ENCODE results near the gene NCOR2.
A peak's percentile ranks its signal among the peaks of the same experiment; 100 is the strongest.

The NCOR2 gene

DNA sequence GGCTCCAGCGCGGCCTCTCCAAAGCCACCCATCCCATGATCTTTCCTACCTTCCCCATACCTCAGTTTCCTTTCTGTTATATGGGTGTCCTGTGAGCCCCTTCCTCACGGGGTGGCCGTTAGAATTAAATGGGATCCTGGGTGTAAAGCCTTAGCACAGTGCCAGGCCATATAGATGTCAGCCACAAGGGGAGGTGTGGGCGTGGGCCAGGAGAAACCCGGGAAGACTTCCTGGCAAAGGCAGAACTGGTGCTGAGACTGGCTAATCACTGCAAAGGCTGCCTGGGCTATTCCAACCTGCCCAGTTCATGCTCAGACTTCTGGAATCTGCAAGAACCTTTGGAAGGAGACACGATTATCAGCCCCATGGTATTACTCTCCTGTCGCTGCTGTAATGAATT lies 11.0 kb upstream of the NCOR2 start:
- no peak for FAIRE-seq
- no peak for DNase-seq (ENCODE audit: insufficient read length, low spot score)

DNA sequence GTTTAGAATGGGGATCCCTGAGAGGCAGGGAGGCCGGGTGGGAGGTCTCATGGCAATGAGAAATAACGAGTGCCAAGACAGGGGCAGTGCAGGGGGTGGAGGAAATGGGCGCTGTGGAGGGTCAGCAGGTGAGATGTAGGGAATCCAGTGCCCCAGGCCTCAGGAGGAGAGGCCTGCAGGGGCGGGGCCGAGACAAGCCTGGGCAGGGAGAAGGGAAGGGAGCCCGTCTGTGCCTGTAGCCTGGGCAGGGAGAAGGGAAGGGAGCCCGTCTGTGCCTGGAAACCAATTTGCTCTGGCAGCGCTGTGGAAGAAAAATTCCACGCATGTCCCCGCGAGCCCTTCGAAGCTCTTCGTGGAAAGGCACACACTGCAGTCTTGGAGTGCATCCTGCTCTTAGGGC lies 10.6 kb upstream of the NCOR2 start:
- no peak for DNase-seq (ENCODE audit: insufficient read length, low spot score)
- FAIRE-seq, result no peak

DNA sequence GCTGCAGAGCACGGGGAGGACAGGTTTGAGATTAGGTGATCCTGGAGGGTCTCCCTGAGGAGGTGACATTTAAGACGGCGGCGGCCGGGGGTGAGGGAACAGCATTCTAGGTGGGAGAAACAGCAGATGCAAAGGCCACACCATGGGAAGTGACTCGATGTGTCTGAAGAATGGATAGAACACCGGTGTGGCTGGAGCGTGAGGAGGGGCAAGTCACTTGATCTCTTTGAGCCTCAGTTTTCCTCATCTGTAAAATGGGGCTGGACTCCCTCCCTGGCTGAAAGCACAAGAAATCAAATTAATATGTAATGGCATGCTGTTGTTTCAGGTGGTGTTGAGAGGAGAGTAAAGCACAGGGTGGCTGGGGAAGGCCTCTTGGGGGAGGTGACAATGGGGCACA lies 10.0 kb upstream of the NCOR2 start:
- FAIRE-seq, result no peak
- DNase-seq (ENCODE audit: insufficient read length, low spot score), result no peak

DNA sequence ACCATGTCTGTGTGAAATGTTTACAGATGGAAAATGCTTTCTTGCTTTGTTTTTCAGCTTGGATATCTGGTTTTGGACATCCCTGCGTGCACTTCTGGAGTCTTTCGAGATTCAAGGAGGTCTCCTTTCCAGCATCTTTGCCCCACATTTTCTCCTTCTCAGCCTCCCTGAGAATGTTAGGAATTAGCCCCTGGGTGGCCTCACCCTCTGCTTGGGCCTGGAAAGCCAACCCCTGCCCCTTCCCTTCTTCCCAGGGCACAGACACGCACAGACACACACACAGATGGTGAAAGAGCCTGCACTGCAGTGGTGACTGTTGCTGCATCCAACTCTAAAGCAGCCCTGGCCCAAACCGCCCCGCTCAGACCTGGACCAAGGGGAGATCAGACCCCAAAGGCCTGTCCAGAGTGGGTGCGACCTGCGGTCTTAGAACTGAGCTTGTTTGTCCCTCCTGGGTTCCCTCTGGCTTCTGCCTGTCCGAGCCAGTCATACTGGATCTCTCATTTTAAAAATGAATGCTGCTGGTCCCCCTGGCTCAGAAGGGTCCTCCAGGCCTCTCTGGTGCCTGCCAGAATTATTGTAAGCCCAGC lies 8.7 kb upstream of the NCOR2 start:
- FAIRE-seq, result no peak
- no peak for DNase-seq (ENCODE audit: insufficient read length, low spot score)

DNA sequence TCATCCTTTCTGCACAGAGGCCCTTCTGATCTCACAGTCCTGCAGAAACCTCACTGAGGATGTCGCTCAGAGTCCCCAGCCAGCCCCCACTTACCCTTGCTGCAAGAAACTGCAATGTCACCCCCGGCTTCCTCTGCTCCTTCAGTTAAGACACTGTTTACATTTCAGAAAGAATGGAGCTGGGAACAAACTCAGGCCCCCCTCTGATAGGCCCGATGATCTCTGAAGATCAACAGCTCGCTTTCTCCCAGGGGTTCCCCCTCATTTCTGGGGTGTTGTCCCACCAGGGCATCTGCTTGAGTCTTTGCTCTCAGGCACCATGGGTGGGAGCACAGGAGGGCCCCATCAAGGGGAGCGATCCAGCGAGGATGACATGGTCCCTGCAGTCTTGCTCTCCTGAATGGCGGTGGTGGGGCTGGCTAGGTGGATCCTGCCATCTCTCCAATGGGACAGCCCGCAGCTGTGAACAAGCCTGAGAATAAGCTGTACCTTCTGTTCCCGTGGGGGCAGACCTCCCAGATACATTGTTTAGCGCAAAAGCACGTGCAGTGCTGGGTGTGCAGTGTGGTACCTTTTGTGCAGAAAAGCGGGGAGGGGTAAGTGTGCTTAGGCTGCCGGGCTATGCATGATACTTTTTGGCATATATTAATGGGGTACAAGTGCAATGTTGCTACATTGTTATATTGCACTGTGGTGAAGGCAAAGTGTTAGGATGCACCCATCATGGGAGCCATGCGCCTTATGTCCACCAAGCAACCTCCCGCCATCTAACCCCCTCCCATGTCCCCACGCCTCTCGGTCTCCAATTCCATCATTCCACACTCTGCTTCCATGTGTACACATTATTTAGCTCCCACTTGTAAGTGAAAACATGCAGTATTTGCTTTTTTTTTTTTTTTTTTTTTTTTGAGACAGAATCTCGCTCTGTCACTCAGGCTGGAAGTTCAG lies 6.7 kb upstream of the NCOR2 start:
- FAIRE-seq (no peak), DNase-seq (ENCODE audit: insufficient read length, low spot score) (no peak)

DNA sequence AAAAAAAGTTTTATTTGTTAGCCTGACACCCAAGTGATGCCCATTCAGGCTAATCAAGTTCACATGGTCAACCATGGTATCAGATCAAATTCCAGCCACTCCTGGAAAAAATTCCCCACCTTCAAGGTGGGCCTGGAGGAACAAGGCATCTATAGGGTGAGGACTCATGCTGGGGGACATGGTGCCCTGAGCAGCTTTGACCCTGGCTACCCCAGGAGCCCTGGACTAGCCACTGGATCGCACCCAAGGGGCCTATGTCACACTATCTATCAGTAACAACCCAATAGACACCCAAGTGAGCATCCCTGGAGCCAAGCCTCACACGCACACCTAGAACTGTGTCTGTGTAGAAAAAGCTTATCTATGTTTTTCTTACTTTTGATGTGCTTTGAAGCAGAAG lies 4.1 kb upstream of the NCOR2 start:
- DNase-seq (ENCODE audit: insufficient read length, low spot score) (no peak), FAIRE-seq (no peak)

DNA sequence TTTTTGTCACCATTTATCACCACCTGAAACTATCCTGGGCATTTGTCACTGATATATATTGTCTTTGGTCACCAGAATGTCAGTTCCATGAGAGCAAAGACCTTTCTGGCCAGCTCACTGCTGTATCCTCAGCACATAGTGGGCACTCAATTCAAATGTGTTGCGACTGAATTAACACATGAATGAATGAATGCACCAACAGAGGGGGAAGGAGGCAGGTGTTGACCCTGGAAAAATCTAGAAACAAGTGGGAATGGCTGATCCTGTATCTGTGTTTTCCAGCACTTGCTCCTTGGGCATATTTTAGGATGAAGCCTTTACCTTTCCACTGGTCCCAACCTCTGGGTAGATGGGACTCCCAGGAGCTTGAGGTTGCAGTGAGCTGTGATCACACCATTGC lies 3.4 kb upstream of the NCOR2 start:
- no peak for FAIRE-seq
- DNase-seq (ENCODE audit: insufficient read length, low spot score), result no peak

DNA sequence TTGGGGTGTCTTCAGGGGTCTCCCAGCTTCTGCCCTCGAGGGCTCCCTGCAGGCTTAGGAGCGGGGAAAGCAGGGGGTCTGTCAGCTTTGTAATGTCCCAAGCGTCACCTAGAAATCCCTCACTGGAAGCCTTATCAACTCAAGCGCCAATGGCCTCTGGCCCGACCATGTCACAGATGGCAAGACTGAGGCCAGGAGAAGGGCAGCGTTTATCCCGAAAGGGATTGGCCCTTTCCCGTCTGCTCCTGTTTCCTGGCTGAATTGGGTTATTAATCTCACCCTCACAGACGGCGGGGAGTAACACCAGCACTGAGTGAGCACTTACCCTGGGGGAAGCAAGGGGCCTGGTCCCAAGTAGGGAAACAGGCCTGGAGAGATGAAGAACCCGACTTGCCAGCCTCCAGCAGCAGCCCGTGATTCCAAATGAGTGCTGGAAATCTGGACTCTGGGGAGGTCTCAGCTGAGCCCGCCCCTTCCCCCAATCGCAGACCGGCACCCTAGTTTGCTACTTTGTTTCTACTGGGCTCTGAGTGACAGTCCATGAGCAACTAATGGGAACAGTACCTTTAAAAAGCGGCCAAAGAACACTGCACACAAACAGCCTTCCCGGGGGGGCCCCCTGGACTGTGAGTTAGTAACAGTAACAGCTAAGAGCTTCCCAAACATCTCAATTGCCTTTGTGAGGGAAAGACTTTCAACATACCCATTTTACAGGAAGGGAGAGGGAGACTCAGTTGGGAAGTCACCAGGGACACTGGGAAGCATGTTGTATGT lies 2.1 kb upstream of the NCOR2 start:
- DNase-seq (ENCODE audit: insufficient read length, low spot score) (no peak), FAIRE-seq (no peak)

DNA sequence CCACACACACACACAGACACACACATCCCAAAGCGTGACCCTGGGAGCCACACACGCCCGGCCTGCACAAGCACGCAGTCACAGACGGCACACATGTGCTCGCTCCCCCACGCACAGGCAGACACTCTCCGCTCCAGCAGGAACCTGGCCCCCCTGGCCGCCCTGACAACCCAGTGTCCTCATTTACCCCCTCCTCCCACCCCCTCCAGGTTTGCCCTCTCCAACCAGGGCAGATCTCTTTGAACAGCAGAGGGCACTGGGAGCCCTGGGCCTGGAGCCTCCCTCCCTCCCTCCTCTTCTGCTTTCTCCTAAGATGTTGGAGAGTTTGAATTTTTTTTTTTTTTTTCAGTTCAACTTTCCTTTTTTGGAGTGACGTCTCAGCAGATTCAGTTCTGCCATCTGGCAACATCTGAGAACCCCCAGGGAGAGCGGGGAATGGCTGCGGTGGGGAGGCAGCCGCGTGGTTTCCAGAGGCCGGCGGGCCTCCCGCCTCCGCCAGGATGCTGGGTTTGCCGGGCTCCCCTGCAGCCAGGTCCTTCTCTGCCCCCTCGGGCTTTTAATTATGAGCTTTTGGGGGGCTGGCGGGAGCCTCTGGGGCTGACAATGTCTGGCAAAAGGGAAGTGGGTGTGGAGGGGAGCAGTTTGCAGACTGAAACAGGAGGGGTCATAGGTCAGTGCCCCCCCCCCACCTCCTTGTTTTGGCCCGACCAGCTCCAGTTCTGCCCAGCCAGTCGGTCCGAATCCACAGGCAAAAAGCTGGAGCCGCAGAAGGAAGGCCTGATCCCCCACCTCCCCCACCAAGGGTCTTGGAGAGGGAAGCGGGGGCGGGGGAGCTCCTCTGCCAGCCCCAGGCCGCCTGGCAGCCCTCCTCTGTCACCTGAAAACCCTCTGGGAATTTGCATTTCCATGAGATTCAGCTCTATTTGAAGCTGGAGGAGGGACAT lies 1.3 kb upstream of the NCOR2 start:
- FAIRE-seq (peak; percentile 88), DNase-seq (ENCODE audit: insufficient read length, low spot score) (peak; percentile 82)

DNA sequence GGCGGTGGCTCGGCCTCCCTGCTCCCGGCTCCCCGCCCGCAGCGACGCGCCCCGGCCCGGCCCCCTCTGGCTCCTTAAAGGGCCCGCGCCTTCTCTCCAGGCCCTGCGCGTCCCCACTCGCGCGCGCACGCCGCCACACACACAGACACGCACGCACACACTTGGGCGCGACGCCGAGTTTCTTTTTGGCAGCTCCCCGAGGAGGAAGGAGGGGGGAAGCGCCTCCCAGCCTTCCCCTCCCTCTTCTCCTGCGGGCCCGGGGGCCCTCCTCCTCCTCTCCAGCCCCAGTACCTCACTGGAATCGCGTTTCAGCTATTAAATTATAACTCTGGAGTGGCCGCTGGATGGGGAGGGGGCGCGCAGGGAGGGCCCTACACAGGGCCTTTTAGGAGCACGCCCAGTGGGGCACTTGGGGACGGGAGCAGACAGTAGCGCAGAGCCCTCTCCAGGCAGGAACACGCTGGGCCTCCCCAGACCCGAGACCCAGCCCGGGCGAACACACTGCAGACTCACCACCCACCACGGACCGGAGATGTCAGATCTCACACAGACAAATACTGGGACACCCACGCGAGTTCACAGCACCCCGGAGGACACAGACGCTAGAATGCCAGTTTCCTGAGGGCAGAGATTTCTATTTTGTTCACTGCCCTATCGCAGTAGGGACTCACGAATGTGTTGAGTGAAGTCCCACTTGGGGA lies 411 bp upstream of the NCOR2 start:
- FAIRE-seq, result peak; percentile 72
- DNase-seq (ENCODE audit: insufficient read length, low spot score), result peak; percentile 95

DNA sequence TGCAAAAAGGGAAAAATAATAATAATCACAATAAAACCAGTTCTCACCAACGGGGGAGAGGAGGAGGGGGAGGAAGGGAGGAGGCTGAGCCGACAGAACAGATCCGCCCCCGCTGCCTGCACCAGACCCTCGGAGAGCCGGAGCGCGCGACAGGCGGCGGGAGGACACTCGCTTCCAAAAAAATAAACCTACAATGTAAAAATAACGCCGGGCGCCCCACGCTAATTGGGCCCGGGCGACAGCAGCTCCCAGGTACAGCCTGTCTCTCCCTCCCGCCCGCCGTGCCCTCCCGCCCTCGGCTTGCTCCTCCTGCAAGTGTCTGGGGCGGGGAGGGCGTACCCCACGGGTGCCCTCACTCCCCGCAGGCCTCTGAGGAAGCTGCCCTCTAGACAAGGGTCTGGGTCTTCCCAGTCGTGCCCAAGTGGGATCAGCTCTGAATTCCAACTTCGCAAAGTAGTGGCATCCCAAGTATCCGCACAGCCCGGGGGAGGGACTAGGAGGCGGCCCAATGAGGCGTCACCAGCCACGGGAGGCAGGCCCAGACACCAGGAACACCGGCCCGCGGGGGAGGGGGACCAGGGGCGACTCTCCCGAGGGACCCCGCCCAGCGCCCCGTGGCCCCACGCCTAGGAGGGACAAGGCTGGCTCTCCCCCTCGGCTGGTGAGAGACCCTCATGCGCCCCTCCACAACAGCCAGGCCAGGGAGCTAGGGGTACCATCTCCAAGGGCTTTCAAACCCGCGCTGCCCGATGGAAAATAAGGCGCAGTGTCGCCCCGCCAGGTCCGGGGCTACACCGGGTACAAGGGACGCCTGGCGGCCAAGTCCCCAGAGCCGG lies 1.0 kb downstream of the NCOR2 start:
- peak; percentile 63 for DNase-seq (ENCODE audit: insufficient read length, low spot score)
- peak; percentile 95 for FAIRE-seq

DNA sequence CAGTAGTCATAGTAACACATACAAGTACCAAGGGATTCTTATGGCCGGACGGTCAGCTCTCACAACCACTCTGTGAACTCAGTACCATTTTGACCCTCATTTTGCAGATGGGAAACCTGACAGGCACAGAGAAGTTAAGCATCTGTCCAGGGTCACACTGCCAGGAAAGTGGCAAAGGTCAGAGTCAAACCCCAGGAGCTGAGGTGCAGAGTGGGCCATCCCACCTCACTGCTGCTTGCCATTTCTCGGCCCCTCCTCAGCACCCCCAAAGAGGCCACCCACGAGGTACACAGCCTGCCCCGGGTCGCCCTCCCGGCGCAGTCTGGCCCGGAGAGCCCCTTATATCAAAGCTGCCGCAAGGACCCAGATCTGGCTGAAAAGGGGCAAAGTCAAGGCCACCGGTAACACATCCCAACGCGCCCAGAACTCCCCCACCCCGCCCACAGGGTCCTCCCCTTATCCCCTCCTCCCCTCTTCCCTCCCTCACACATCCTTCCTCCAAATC lies 1.7 kb downstream of the NCOR2 start:
- FAIRE-seq, result peak; percentile 63
- no peak for DNase-seq (ENCODE audit: insufficient read length, low spot score)

DNA sequence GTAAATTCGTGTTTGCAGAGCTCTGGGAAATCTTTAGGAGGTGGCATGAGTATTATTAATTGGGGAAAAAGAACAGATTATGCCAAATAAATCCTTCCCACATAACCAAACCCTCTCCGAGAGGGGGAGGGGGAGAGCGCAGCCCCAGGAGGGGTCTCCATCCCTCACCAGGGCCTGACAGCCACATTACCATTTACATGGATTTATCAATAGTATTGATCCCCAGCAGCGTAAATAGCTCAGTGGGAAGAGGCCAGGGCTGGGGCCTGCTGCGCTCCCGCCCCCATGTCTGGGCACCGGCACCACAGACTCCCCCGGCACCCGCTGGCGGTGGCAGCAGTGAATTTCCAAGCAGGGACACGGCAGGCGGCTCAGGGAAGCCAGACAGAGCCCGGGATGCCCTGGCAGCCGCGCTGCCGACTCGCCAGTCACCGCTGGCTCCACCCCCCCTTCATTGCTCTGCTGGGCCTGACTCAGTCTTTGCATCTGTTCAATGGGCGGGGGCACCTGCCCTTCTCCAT lies 2.4 kb downstream of the NCOR2 start:
- DNase-seq (ENCODE audit: insufficient read length, low spot score) (no peak), FAIRE-seq (no peak)

DNA sequence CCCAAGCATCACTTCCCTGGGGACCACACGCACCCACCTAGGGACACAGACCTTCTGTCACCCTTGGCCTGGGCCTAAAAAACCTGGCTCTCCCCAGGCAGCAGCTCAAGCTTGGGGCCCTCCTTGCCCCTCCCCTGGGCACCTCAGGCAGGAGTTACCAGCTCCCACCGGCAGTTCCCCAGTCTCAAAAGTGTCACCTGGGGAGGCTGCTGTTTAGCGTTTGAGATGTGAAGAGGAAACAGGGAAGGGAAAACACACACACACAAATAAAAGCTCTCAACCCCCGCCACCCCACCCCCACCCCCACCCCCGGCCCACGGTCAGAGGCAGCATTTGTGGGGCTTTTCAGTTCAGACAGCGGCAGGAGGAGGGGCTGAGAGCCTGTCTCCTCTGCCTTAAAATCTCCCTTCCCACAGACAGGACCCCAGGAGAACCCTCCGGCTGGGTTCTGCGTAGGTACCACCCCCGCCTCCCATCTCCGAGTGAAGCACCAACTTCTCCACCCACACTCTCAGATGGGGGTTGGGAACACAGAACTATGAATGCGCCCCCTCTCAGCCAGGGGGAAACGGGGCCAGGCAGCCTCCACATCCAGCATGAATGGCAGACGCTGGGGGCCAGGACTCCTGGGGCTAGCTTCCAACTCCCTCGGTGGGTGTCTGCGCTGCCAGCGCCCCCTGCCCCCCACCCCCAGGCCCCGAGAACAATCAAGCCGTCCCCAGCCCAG lies 3.0 kb downstream of the NCOR2 start:
- DNase-seq (ENCODE audit: insufficient read length, low spot score) (no peak), FAIRE-seq (no peak)

DNA sequence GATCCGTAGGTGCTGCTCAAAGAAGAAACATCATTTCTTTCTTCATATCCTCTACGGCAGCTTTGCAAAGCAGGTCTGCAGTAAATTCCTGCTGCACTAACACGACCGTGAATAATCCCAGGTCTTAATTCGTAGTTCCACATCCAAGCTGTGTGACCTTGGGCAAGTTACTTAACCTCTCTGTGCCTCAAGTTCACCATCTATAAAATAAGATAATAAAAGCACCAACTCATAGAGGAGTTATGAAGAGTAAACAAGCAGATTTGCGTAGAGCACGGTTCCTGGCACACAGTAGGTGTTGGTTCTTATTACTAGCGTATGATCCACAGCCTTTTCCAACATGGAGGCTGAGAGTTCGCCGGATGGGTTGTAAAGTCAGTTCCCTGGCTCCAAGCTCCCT lies 3.6 kb downstream of the NCOR2 start:
- no peak for FAIRE-seq

DNA sequence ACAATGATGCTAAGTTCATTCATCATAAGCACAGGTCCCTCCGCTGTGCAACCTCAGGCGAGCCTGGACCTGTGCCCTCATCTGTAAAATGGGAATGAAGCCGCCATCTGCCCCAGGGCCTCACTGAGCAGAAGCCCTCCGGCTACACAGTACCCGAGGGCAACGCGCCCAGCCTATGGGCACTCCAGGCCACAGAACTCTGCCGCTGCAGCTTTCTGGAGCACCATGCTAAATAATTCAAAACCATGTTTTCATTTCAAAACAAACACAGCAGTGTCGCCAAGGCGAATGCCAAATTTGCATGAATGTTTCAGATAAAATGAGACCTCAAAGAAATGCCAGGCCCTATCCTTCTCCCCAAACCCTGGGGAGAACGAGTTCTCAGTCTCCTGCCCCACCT lies 4.0 kb downstream of the NCOR2 start:
- DNase-seq (ENCODE audit: insufficient read length, low spot score) (no peak), FAIRE-seq (no peak)

More for the DNA sequence above, 3.6 kb downstream of the NCOR2 start:
- DNase-seq (ENCODE audit: insufficient read length, low spot score), result no peak

DNA sequence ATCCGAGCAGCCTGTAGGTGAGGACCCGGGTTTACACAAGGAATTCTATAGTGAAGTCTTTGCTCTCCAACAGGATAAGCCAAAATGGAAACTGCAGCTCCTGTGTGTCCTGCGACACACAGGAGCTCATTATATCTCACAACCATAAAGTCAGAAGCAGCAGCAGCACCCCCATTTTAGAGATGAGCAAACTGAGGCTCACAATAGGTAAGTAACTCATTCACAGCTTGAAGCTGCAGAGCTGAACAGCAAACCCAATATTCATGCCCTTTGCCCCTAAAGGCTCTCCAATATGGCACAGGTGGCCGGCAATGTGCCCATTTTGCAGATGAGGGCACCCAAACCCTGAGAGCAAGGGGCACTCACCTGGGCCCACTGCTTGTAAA lies 4.6 kb downstream of the NCOR2 start:
- DNase-seq (ENCODE audit: insufficient read length, low spot score) (no peak), FAIRE-seq (no peak)
